Gastroesophageal sphincter (tissue), 4 donors: Measurements from ENCODE around the gene MCC. TPM values are rescaled to one million over a fixed set of nuclear protein-coding genes. Genes with fewer than 3 reads are reported as not detected.

Experiments
- ATAC-seq: fragments of 150-250 bp; one replicate; pipeline ENCODE4 v1.9.1; 2016; ENCODE audit warnings: mild to moderate bottlenecking, moderate library complexity
- H3K27ac ChIP-seq, 4 donors: fragments of 200-600 bp; sonication (generic) in 3 of 4; 1 replicate in 3 of 4; 2 replicates in 1 of 4; pipeline ENCODE4 v1.5.1; 2016 to 2019
- H3K27me3 ChIP-seq: fragments of 200-600 bp; sonication (generic); one replicate; pipeline ENCODE4 v1.5.1; 2019
- H3K36me3 ChIP-seq, 2 donors: fragments of 200-600 bp; sonication (generic); one replicate each; pipeline ENCODE4 v1.5.1; 2019; ENCODE audit warnings: control low read depth in 1 of 2
- H3K4me1 ChIP-seq, 3 donors: fragments of 200-600 bp; sonication (generic); 1 replicate in 2 of 3; 2 replicates in 1 of 3; pipeline ENCODE4 v1.5.1; 2016 to 2019; ENCODE audit warnings: control low read depth in 2 of 3
- H3K4me3 ChIP-seq, 2 donors: fragments of 200-600 bp; sonication (generic); one replicate each; pipeline ENCODE4 v1.5.1; 2019; ENCODE audit warnings: mild to moderate bottlenecking in 1 of 2, moderate library complexity in 1 of 2
- H3K9me3 ChIP-seq, 3 donors: fragments of 200-600 bp; sonication (generic); one replicate each; pipeline ENCODE4 v1.5.1; 2017 to 2019; ENCODE audit warnings: control low read depth in 2 of 3
- EP300 ChIP-seq: sonication (generic); formaldehyde crosslinking; IDR thresholded peaks from one replicate; pipeline ENCODE4 v1.6.1; 2017; ENCODE audit warnings: antibody characterized with exemption, mild to moderate bottlenecking
- POLR2A ChIP-seq, 2 donors: fragments of 450-650 bp; IDR thresholded peaks; one replicate each; pipeline ENCODE4 v1.6.1; 2017; ENCODE audit warnings: antibody characterized with exemption in 2 of 2, mild to moderate bottlenecking in 2 of 2, moderate library complexity in 1 of 2
- POLR2AphosphoS5 ChIP-seq: sonication (generic); formaldehyde crosslinking; IDR thresholded peaks from one replicate; pipeline ENCODE4 v1.6.1; 2017; ENCODE audit warnings: antibody characterized with exemption
- WGBS, 2 donors: methylation state at CpG; one replicate each; pipeline ENCODE4 v1.1.5; 2018; ENCODE audit warnings: low coverage in 1 of 2; 5-methylcytosine and 5-hydroxymethylcytosine counted together
- total RNA-seq, 4 donors: library from RNA; depleted of rRNA; stranded (reverse); fragments of >200 nt; gene quantifications; one replicate each; pipeline ENCODE4 v1.1.0, GENCODE V29; 2016
- TF ChIP-seq, protein P1 (sequence below), 4 experiments: fragments of 200-600 bp in 2 of 4; fragments of 450-650 bp in 2 of 4; sonication (generic) in 1 of 4; IDR thresholded peaks; one replicate each; pipeline ENCODE4 v1.5.1; 2017 to 2019; ENCODE audit warnings: antibody characterized with exemption in 4 of 4, mild to moderate bottlenecking in 2 of 4, moderate library complexity in 2 of 4

The MCC gene
- total RNA-seq, 4 donors from 2014 or later = 20.5 to 28.7 (median 23.5) TPM

DNA sequence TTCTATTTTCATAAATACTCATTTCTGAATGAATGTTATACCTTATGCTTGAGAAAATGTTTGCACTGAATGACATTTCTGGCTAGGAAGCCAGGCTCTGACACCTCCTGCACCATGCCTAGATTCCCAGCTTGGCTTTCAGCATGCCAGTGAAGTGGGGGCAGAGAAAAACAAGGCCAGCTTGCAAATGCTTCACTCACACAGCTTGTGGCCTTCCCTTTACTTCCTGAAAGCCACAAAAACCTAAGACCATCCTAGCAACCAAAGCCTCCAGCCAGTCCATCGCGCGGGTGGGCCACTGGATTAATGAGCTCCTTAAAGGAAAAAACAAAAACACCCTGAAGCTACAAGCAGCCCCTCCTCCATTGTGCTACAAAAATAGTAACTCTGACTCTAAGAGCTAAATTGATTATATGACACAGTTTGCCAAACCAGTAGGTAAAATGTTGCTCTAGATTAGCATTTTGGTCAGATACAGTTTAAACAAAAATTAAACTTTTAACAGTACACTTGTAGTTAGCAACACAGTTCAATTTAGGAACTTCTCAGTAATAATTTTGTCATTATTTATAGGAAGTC is 213.3 kb downstream of the MCC start:
- Histone ChIP-seq H3K27me3 (no peaks in the 10 kb centered on the region), H3K4me3 (no peak overlapping the region), H3K9me3 (no peaks in the 10 kb centered on the region), H3K27ac (no peak overlapping the region), H3K36me3 (no peaks in the 10 kb centered on the region), H3K4me1 (peaks cover 0 to 24% (median 5%) of the 10 kb centered on the region in 3 donors)
- TF ChIP-seq POLR2AphosphoS5 (no peak), EP300 (no peak), POLR2A (IDR thresholded peaks at IDR 0.05) (no peak)
- TF ChIP-seq, protein P1, sequence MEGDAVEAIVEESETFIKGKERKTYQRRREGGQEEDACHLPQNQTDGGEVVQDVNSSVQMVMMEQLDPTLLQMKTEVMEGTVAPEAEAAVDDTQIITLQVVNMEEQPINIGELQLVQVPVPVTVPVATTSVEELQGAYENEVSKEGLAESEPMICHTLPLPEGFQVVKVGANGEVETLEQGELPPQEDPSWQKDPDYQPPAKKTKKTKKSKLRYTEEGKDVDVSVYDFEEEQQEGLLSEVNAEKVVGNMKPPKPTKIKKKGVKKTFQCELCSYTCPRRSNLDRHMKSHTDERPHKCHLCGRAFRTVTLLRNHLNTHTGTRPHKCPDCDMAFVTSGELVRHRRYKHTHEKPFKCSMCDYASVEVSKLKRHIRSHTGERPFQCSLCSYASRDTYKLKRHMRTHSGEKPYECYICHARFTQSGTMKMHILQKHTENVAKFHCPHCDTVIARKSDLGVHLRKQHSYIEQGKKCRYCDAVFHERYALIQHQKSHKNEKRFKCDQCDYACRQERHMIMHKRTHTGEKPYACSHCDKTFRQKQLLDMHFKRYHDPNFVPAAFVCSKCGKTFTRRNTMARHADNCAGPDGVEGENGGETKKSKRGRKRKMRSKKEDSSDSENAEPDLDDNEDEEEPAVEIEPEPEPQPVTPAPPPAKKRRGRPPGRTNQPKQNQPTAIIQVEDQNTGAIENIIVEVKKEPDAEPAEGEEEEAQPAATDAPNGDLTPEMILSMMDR (IDR thresholded peaks at IDR 0.05) = no peak
- 80% methylated on average over 3 of the region's 3 CpGs; no CpG with 5 or more reads in 1 of the 2 donors for WGBS, 2 donors
- ATAC-seq = no peak

DNA sequence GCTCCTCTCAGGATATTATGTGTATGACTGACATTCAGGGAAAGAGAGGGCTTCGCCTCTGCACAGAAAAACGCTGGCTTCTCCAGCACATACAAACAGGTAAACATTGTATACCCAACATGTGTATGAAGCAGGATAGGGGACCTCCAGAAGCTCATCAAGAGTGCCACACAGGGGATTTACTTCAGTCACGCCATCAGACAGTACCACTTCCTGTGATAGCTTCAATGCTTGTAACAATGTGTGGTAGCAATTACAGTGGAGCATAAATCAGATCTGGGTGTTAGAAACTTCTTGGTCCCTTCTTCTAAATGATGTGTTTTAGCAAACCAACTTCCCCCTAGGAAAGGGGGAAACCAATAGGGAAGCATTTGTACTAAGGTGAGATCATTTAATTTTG is 214.3 kb downstream of the MCC start:
- no peak for ATAC-seq
- TF ChIP-seq EP300 (no peak), POLR2AphosphoS5 (no peak), POLR2A (IDR thresholded peaks at IDR 0.05) (no peak)
- TF ChIP-seq, protein P1 (IDR thresholded peaks at IDR 0.05) = no peak
- Histone ChIP-seq H3K4me1 (peaks cover 0 to 34% (median 5%) of the 10 kb centered on the region in 3 donors), H3K27me3 (no peaks in the 10 kb centered on the region), H3K9me3 (no peaks in the 10 kb centered on the region), H3K36me3 (no peaks in the 10 kb centered on the region), H3K4me3 (no peak overlapping the region), H3K27ac (no peak overlapping the region)
- WGBS, 2 donors = 83 to 87% methylated on average over 2 to 3 of the region's 3 CpGs

GRCh38 chr5:113271745-113272454 is 216.4 kb downstream of the MCC start:
- no peaks in the 10 kb centered on the region for H3K9me3 ChIP-seq
- H3K4me3 ChIP-seq = no peak overlapping the region
- 69 to 79% methylated on average over 1 of the region's 1 CpG for WGBS, 2 donors
- TF ChIP-seq EP300 (no peak), POLR2A (IDR thresholded peaks at IDR 0.05) (no peak), POLR2AphosphoS5 (no peak)
- TF ChIP-seq, protein P1 (IDR thresholded peaks at IDR 0.05) = no peak
- H3K36me3 ChIP-seq = no peaks in the 10 kb centered on the region
- peaks cover 0 to 35% (median 5%) of the 10 kb centered on the region in 3 donors for H3K4me1 ChIP-seq
- no peaks in the 10 kb centered on the region for H3K27me3 ChIP-seq
- no peak overlapping the region for H3K27ac ChIP-seq
- no peak for ATAC-seq

DNA sequence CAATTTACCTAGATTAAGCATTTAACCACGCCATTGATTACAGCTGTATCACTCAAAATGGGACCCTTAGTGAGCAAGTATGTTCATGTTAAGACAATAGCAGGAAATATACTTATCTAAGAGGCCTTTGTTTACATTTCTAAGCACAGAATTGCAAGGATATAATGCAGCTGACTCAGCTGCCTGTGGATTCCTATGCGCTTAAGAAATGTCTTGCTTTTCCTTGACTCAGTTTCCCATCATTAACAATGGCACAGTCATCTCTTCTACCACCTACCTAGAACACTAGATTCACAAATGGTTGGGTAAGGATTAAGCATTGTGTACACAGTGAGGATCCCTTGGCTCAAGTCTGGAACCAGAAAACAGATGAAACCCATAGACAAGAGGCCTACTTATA is 217.2 kb downstream of the MCC start:
- 70 to 76% methylated on average over 2 of the region's 2 CpGs for WGBS, 2 donors
- Histone ChIP-seq H3K4me3 (no peak overlapping the region), H3K9me3 (no peaks in the 10 kb centered on the region), H3K27ac (no peak overlapping the region), H3K27me3 (no peaks in the 10 kb centered on the region), H3K36me3 (no peaks in the 10 kb centered on the region), H3K4me1 (peaks cover 0 to 32% (median 5%) of the 10 kb centered on the region in 3 donors)
- TF ChIP-seq EP300 (no peak), POLR2AphosphoS5 (no peak), POLR2A (IDR thresholded peaks at IDR 0.05) (no peak)
- TF ChIP-seq, protein P1 (IDR thresholded peaks at IDR 0.05) = no peak
- ATAC-seq = no peak

- WGBS, 2 donors = 80 to 88% methylated on average over 4 to 5 of the region's 5 CpGs
- no peak for ATAC-seq
Measured at GRCh38 chr5:113270086-113270485, 218.2 kb downstream of the MCC start.

More at GRCh38 chr5:113270086-113270485, 218.2 kb downstream of the MCC start:
- no peak for TF ChIP-seq POLR2AphosphoS5
- no peak for TF ChIP-seq EP300
- TF ChIP-seq, protein P1 (IDR thresholded peaks at IDR 0.05) = no peak
- TF ChIP-seq POLR2A (IDR thresholded peaks at IDR 0.05) = no peak
- H3K27ac ChIP-seq = peak overlapping the region in 1 of 4 donors; percentile 7
- H3K9me3 ChIP-seq = no peaks in the 10 kb centered on the region
- H3K27me3 ChIP-seq = no peaks in the 10 kb centered on the region
- peaks cover 0 to 24% (median 2%) of the 10 kb centered on the region in 3 donors for H3K4me1 ChIP-seq
- H3K36me3 ChIP-seq = no peaks in the 10 kb centered on the region
- no peak overlapping the region for H3K4me3 ChIP-seq
